Measurements from ENCODE around the gene OPHN1. TPM values are rescaled to one million over a fixed set of nuclear protein-coding genes. Genes with fewer than 3 reads are reported as not detected.

OPHN1 gene
- total RNA-seq, 4 donors from 2014 or later: 2.3 to 10.8 (median 4.6) TPM

DNA sequence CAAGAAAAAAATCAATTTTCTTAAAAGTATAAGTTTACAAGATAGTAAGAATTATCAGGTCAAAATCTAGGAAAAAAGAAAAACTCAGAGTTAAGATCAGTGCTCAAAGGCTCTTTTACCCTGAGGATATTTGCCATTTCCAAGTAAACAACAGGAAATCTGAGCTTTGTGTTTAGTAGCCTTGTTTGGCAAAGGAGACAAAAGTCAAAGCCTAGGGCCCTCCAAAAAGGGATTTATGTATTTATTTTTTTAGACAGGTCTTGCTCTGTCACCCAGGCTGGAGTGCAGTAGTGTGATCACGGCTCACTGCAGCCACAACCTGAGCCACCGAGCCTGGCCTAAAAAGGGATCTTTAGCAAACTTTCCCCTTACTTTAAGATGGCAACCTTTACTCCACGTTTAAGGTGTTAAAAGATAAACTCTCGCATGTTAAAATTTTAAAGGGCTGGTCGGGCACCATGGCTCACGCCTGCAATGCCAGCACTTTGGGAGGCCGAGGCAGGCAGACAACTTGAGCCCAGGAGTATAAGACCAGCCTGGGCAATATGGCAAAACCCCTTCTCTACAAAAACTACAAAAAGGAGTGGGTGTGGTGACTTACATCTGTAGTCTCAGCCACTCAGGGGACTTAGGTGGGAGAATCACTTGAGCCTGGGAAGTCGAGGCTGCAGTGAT lies 21.3 kb upstream of the OPHN1 start:
- no peaks in the 10 kb centered on the region for H3K36me3 ChIP-seq
- no peaks in the 10 kb centered on the region for H3K4me1 ChIP-seq
- no peak for ATAC-seq
- no peak for DNase-seq
- in situ Hi-C loops (cut with MboI; ENCODE audit: low sequenced_read_pairs in 4 of 4) (no loop called here), intact Hi-C loops (cut with DNase I; ENCODE audit: low total_unique reads) (no loop called here)
- TF ChIP-seq POLR2A (IDR thresholded peaks at IDR 0.05): no peak
- TF ChIP-seq CTCF (IDR thresholded peaks at IDR 0.05 in 4 of 5, conservative IDR thresholded peaks at IDR 0.05 in 1 of 5): no peak
- no peaks in the 10 kb centered on the region for H3K27me3 ChIP-seq
- no peak overlapping the region for H3K27ac ChIP-seq
- no peaks in the 10 kb centered on the region for H3K9me3 ChIP-seq
- H3K4me3 ChIP-seq: no peak overlapping the region

- TF ChIP-seq CTCF (IDR thresholded peaks at IDR 0.05 in 4 of 5, conservative IDR thresholded peaks at IDR 0.05 in 1 of 5) (no peak), POLR2A (IDR thresholded peaks at IDR 0.05) (no peak)
- in situ Hi-C loops (cut with MboI; ENCODE audit: low sequenced_read_pairs in 4 of 4) (no loop called here), intact Hi-C loops (cut with DNase I; ENCODE audit: low total_unique reads) (no loop called here)
- Histone ChIP-seq H3K27ac (no peak overlapping the region), H3K36me3 (no peaks in the 10 kb centered on the region), H3K4me3 (no peak overlapping the region), H3K9me3 (no peaks in the 10 kb centered on the region), H3K4me1 (no peaks in the 10 kb centered on the region), H3K27me3 (no peaks in the 10 kb centered on the region)
- DNase-seq (no peak), ATAC-seq (no peak)
Measured at GRCh38 chrX:68451720-68452119, 18.4 kb upstream of the OPHN1 start.

DNA sequence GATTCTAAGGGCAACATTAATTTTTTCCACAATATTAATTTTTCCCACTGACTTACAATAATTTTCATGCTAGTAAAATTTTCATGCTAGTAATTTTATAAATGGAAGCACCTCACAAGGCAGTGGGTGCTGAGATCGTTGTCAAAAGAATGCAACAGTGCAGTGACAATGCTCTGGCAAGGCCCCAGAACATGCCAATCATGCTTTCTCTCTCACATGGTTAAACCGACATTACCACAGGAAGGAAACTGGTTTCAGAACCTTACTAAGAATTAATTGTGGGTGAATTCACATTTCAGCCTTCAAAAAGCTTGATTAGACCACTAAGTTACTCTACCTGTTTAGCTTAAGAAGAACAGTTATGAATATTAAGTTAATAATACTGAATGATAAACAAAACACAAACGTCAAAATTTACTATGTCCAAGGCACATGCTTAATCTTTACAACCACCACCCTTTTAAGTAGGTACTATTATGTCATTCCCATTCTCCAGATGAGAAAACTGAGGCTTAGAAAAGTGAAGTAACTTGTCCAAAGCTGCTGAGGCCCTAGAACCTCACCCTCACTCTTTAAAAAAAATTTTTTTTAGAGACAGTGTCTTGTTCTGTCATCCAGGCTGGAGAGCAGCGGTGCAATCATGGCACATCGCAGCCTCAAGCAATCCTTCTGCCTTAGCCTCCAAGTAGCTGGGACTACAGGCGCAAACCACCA lies 10.0 kb upstream of the OPHN1 start:
- no peak overlapping the region for H3K4me3 ChIP-seq
- H3K27ac ChIP-seq: peak overlapping the region in 1 of 4 donors; percentile 1
- in situ Hi-C loops (cut with MboI; ENCODE audit: low sequenced_read_pairs in 4 of 4): no loop called here
- ATAC-seq (no peak), DNase-seq (no peak)
- H3K9me3 ChIP-seq: no peaks in the 10 kb centered on the region
- intact Hi-C loops (cut with DNase I; ENCODE audit: low total_unique reads): no loop called here
- no peaks in the 10 kb centered on the region for H3K36me3 ChIP-seq
- H3K27me3 ChIP-seq: no peaks in the 10 kb centered on the region
- no peak for TF ChIP-seq CTCF (IDR thresholded peaks at IDR 0.05 in 4 of 5, conservative IDR thresholded peaks at IDR 0.05 in 1 of 5)
- TF ChIP-seq POLR2A (IDR thresholded peaks at IDR 0.05): no peak
- H3K4me1 ChIP-seq: no peaks in the 10 kb centered on the region

DNA sequence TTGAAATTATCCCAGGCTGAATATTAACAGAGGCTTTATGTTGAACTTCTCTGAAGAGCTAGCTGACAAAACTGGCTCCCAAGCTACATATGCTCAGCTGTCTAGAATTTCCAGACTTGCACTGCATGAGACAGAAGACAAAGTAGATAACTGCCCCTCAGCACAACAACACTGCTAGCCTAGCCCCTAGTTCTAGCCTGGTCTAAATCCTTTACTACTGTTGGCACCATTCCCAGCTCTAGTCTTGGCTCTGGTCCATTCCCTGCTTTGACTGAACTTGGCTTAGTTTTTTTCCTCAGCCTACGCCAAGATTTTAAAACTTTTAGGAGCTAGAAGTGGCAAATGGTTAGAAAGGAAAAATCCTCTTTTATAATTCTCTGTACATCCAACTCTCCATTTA lies 7.6 kb upstream of the OPHN1 start:
- Histone ChIP-seq H3K27ac (peak overlapping the region in 1 of 4 donors; percentile 27), H3K27me3 (no peaks in the 10 kb centered on the region), H3K36me3 (no peaks in the 10 kb centered on the region), H3K4me3 (no peak overlapping the region), H3K4me1 (no peaks in the 10 kb centered on the region), H3K9me3 (no peaks in the 10 kb centered on the region)
- DNase-seq (peak in 1 of 2 donors; percentile 37), ATAC-seq (no peak)
- TF ChIP-seq CTCF (IDR thresholded peaks at IDR 0.05 in 4 of 5, conservative IDR thresholded peaks at IDR 0.05 in 1 of 5) (no peak), POLR2A (IDR thresholded peaks at IDR 0.05) (no peak)
- in situ Hi-C loops (cut with MboI; ENCODE audit: low sequenced_read_pairs in 4 of 4): no loop called here
- intact Hi-C loops (cut with DNase I; ENCODE audit: low total_unique reads): no loop called here
